ENCODE results near the gene TMC7. TPM values are rescaled to one million over a fixed set of nuclear protein-coding genes. Genes with fewer than 3 reads are reported as not detected.

The TMC7 gene
- total and polyA plus RNA-seq, 2 of the 13 experiments (the other 11 are each of a cell fraction or from before 2014, with no cell fraction given) = 1.2 to 5.1 TPM

GRCh38 chr16:19066988-19067348 is 83.2 kb downstream of the TMC7 start:
- H3K9ac ChIP-seq (ENCODE audit: insufficient read depth, low read depth, low read length) = peak overlapping the region; percentile 98
- intact Hi-C loops (cut with micrococcal nuclease; ENCODE audit: unreplicated experiment) (loop anchor here (2.0 kb wide), 1 partner anchor 266 kb away; the partner anchor contains the start of gene ARL6IP1), in situ Hi-C loops (cut with HindIII; ENCODE audit: extremely low pct_ligation_motif_present, low pct_unique_long_range_greater_than_20kb) (no loop called here)
- H3K27ac ChIP-seq (ENCODE audit: extremely low read length, insufficient read depth, low read length) = peak overlapping the region; percentile 96
- H3K4me2 ChIP-seq (ENCODE audit: low read depth, low read length) = peak overlapping the region; percentile 86
- peaks cover 11% of the 10 kb centered on the region for H3K79me2 ChIP-seq (ENCODE audit: insufficient read depth, low read length)
- no peaks in the 10 kb centered on the region; a peak in 1 of 5 replicates for H3K27me3 ChIP-seq (ENCODE audit: control insufficient read depth in 1 of 2, insufficient read depth in 2 of 2, low read length in 2 of 2)
- peak overlapping the region; percentile 78 for H2AFZ ChIP-seq (ENCODE audit: low read length)
- no peak for DNase-seq (ENCODE audit: low spot score)
- ChIA-PET CTCF (ENCODE audit: low intra/inter-chr PET ratio, low total read pairs) (interaction anchor here (2.3 kb wide), 1 partner anchor 84 kb away, joined by 23 read pairs; the partner anchor contains the start of gene TMC7), POLR2A (interaction anchor here (0.6 to 1.9 kb wide), 22 partner anchors 8 to 488 kb away, joined by 3 to 16 read pairs (median 4); partner anchors contain the start of genes ARL6IP1, ITPRIPL2, RPS15A and TMC7)
- no TSS peak for BruUV-seq (replicated peaks)
- peaks cover 24% of the 10 kb centered on the region for H3K4me1 ChIP-seq (ENCODE audit: insufficient read depth, low read length)
- no peaks in the 10 kb centered on the region for H4K20me1 ChIP-seq (ENCODE audit: insufficient read depth, low read length)
- H3K36me3 ChIP-seq (replicated peaks in 1 of 2; ENCODE audit: control insufficient read depth in 1 of 2, insufficient read depth in 2 of 2, low read length in 2 of 2) = no peaks in the 10 kb centered on the region; a peak in 1 of 5 replicates
- FAIRE-seq = no peak
- ATAC-seq = peak; percentile 5; the same call in 2 of the 3 replicates
- WGBS (ENCODE audit: low lambda C conversion rate) = 24% methylated on average over 9 of the region's 9 CpGs
- H3K4me3 ChIP-seq (replicated peaks in 1 of 3; ENCODE audit: insufficient read depth in 1 of 3, low read depth in 2 of 3, low read length in 3 of 3) = peak overlapping the region; percentile 66 to 87 (median 86)
- H3K9me3 ChIP-seq (ENCODE audit: low read length) = no peaks in the 10 kb centered on the region
- TF ChIP-seq, protein P1, sequence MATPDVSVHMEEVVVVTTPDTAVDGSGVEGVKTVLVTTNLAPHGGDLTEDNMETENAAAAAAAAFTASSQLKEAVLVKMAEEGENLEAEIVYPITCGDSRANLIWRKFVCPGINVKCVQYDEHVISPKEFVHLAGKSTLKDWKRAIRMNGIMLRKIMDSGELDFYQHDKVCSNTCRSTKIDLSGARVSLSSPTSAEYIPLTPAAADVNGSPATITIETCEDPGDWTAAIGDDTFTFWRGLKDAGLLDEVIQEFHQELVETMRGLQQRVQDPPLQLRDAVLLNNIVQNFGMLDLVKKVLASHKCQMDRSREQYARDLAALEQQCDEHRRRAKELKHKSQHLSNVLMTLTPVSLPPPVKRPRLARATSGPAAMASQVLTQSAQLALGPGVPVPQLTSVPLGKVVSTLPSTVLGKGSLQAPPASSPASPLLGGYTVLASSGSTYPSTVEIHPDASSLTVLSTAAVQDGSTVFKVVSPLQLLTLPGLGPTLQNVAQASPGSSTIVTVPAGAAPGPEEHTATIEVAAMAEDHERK (CRISPR knock-in tag; IDR thresholded peaks at IDR 0.05; ENCODE audit: low read depth) = no peak
- no peak for TF ChIP-seq IRX3 (CRISPR knock-in tag; IDR thresholded peaks at IDR 0.05; ENCODE audit: borderline replicate concordance, low read depth)
- TF ChIP-seq JUNB (CRISPR knock-in tag; IDR thresholded peaks at IDR 0.05; ENCODE audit: borderline replicate concordance) = no peak
- TF ChIP-seq ZSCAN12 (CRISPR knock-in tag; IDR thresholded peaks at IDR 0.05) = 0 out of 2 replicates have a peak, but pooled peaks have one; percentile 19
- no peak for TF ChIP-seq POLR2AphosphoS2 (IDR thresholded peaks at IDR 0.05; ENCODE audit: low read depth, low read length)
- TF ChIP-seq NR1H2 (CRISPR knock-in tag; IDR thresholded peaks at IDR 0.05; ENCODE audit: borderline replicate concordance, low read depth) = no peak
- TF ChIP-seq, protein P2, sequence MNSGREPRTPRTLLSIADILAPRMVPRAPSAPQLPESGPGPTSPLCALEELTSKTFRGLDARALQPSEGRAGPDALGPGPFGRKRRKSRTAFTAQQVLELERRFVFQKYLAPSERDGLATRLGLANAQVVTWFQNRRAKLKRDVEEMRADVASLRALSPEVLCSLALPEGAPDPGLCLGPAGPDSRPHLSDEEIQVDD (CRISPR knock-in tag; IDR thresholded peaks at IDR 0.05; ENCODE audit: borderline replicate concordance) = no peak
- no peak for TF ChIP-seq ZNF432 (CRISPR knock-in tag; IDR thresholded peaks at IDR 0.05; ENCODE audit: borderline replicate concordance)
- TF ChIP-seq AKAP8 (CRISPR knock-in tag; IDR thresholded peaks at IDR 0.05) = no peak
- TF ChIP-seq NCOA5 (CRISPR knock-in tag; IDR thresholded peaks at IDR 0.05) = no peak
- TF ChIP-seq ZNF792 (CRISPR knock-in tag; IDR thresholded peaks at IDR 0.05) = no peak
- TF ChIP-seq ZNF121 (CRISPR knock-in tag; IDR thresholded peaks at IDR 0.05) = peak; percentile 99
- TF ChIP-seq ATAD3A (CRISPR knock-in tag; IDR thresholded peaks at IDR 0.05) = no peak
- no peak for TF ChIP-seq ZNF740 (CRISPR knock-in tag; IDR thresholded peaks at IDR 0.05)
- TF ChIP-seq NFKBIZ (CRISPR knock-in tag; IDR thresholded peaks at IDR 0.05) = 0 out of 2 replicates have a peak, but pooled peaks have one; percentile 5
- TF ChIP-seq NFATC3 (CRISPR knock-in tag; IDR thresholded peaks at IDR 0.05) = no peak
- TF ChIP-seq, protein P3, sequence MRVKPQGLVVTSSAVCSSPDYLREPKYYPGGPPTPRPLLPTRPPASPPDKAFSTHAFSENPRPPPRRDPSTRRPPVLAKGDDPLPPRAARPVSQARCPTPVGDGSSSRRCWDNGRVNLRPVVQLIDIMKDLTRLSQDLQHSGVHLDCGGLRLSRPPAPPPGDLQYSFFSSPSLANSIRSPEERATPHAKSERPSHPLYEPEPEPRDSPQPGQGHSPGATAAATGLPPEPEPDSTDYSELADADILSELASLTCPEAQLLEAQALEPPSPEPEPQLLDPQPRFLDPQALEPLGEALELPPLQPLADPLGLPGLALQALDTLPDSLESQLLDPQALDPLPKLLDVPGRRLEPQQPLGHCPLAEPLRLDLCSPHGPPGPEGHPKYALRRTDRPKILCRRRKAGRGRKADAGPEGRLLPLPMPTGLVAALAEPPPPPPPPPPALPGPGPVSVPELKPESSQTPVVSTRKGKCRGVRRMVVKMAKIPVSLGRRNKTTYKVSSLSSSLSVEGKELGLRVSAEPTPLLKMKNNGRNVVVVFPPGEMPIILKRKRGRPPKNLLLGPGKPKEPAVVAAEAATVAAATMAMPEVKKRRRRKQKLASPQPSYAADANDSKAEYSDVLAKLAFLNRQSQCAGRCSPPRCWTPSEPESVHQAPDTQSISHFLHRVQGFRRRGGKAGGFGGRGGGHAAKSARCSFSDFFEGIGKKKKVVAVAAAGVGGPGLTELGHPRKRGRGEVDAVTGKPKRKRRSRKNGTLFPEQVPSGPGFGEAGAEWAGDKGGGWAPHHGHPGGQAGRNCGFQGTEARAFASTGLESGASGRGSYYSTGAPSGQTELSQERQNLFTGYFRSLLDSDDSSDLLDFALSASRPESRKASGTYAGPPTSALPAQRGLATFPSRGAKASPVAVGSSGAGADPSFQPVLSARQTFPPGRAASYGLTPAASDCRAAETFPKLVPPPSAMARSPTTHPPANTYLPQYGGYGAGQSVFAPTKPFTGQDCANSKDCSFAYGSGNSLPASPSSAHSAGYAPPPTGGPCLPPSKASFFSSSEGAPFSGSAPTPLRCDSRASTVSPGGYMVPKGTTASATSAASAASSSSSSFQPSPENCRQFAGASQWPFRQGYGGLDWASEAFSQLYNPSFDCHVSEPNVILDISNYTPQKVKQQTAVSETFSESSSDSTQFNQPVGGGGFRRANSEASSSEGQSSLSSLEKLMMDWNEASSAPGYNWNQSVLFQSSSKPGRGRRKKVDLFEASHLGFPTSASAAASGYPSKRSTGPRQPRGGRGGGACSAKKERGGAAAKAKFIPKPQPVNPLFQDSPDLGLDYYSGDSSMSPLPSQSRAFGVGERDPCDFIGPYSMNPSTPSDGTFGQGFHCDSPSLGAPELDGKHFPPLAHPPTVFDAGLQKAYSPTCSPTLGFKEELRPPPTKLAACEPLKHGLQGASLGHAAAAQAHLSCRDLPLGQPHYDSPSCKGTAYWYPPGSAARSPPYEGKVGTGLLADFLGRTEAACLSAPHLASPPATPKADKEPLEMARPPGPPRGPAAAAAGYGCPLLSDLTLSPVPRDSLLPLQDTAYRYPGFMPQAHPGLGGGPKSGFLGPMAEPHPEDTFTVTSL (CRISPR knock-in tag; IDR thresholded peaks at IDR 0.05; ENCODE audit: borderline replicate concordance) = 0 out of 2 replicates have a peak, but pooled peaks have one; percentile 19
- no peak for TF ChIP-seq ZNF207 (IDR thresholded peaks at IDR 0.05; ENCODE audit: borderline replicate concordance)
